Fibroblast of skin of left quadriceps (primary cell): ENCODE measurements around the gene LYZL1.
A peak's percentile ranks its signal among the peaks of the same experiment; 100 is the strongest.
"Not testable (repeated sequence)": the region's sequence is repeated elsewhere in the genome, so short reads cannot be mapped to it uniquely, and the experiment has no call there.

Source experiments
- DNase-seq, 2 experiments: peaks; one replicate each; pipeline ENCODE4 v3.0.0-alpha.2; 2013; ENCODE audit warnings: low read depth in 2 of 2

The LYZL1 gene

GRCh38 chr10:29263506-29263905, 25.4 kb upstream of the LYZL1 start:
- DNase-seq, result no peak

GRCh38 chr10:29265210-29265768, 23.6 kb upstream of the LYZL1 start:
- no peak for DNase-seq

- DNase-seq, result no peak
Measured at GRCh38 chr10:29266641-29267040, 22.2 kb upstream of the LYZL1 start.

GRCh38 chr10:29268011-29268410, 20.9 kb upstream of the LYZL1 start:
- DNase-seq, result no peak

- DNase-seq, result no peak
Measured at GRCh38 chr10:29269486-29269885, 19.4 kb upstream of the LYZL1 start.

- no peak for DNase-seq
Measured at GRCh38 chr10:29270883-29271282, 18.0 kb upstream of the LYZL1 start.

GRCh38 chr10:29271877-29272276, 17.0 kb upstream of the LYZL1 start:
- DNase-seq, result no peak

- no peak for DNase-seq
Measured at GRCh38 chr10:29273478-29273877, 15.4 kb upstream of the LYZL1 start.

- no peak for DNase-seq
Measured at GRCh38 chr10:29276251-29276850, 12.5 kb upstream of the LYZL1 start.

GRCh38 chr10:29277296-29277695, 11.6 kb upstream of the LYZL1 start:
- DNase-seq, result no peak

GRCh38 chr10:29279779-29280487, 8.9 kb upstream of the LYZL1 start:
- no peak for DNase-seq

- no peak for DNase-seq
Measured at GRCh38 chr10:29280488-29280840, 8.4 kb upstream of the LYZL1 start.

- DNase-seq, result no peak
Measured at GRCh38 chr10:29285624-29286051, 3.2 kb upstream of the LYZL1 start.

- no peak for DNase-seq
Measured at GRCh38 chr10:29287635-29288034, 1.2 kb upstream of the LYZL1 start.

- not testable (repeated sequence) for DNase-seq
Measured at GRCh38 chr10:29291561-29291960, 2.7 kb downstream of the LYZL1 start.

GRCh38 chr10:29292406-29292805, 3.5 kb downstream of the LYZL1 start:
- not testable (repeated sequence) for DNase-seq

- DNase-seq, result no peak
Measured at GRCh38 chr10:29295813-29296212, 6.9 kb downstream of the LYZL1 start.

- no peak for DNase-seq
Measured at GRCh38 chr10:29297678-29298077, 8.8 kb downstream of the LYZL1 start.

GRCh38 chr10:29301359-29301910, 12.6 kb downstream of the LYZL1 start:
- DNase-seq, result no peak

GRCh38 chr10:29302499-29302898, 13.6 kb downstream of the LYZL1 start:
- no peak for DNase-seq

GRCh38 chr10:29304264-29304994, 15.6 kb downstream of the LYZL1 start:
- peak; percentile 37 to 39 for DNase-seq

GRCh38 chr10:29304995-29305335, 16.1 kb downstream of the LYZL1 start:
- DNase-seq, result no peak

- no peak for DNase-seq
Measured at GRCh38 chr10:29306688-29307087, 17.8 kb downstream of the LYZL1 start.
